NB4 (cell line): Measurements from ENCODE around the gene GPR68.

Experiments used
- MYC ChIP-seq: IDR thresholded peaks from 2 replicates; pipeline ENCODE4 v1.6.1; 2011; ENCODE audit warnings: low read depth, low read length
- POLR2A ChIP-seq: IDR thresholded peaks from 2 replicates; pipeline ENCODE4 v1.6.1; 2011; ENCODE audit warnings: mild to moderate bottlenecking; ENCODE audit not compliant: insufficient read length; ENCODE audit errors: extremely low read depth
- TF ChIP-seq, protein P1 (sequence below): IDR thresholded peaks from one replicate; pipeline ENCODE4 v1.5.1; 2012; ENCODE audit warnings: low read depth, low read length
- TF ChIP-seq, protein P2 (sequence below): IDR thresholded peaks from 2 replicates; pipeline ENCODE4 v1.6.1; 2011; ENCODE audit warnings: low read depth, low read length

DNA sequence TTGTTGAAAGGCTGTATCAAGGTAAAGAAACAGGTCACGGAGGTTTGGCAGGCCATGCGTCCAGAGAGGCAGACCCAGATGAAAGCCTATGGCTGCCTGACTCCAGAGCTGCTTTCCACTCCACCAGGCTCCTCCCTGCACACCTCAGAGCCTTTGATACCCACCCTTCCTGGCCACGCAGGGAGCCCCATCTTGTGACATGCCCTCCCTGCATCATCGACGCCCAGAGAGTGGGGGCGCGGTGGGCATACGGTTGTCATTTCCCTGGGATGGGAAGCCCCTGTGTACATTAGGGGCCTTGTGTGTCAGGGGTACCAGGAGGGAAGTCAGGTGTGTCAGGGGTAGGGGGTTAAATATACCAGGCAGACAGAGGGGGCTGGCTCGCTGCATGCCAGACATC, 30.3 kb upstream of the GPR68 start:
- TF ChIP-seq, protein P1, sequence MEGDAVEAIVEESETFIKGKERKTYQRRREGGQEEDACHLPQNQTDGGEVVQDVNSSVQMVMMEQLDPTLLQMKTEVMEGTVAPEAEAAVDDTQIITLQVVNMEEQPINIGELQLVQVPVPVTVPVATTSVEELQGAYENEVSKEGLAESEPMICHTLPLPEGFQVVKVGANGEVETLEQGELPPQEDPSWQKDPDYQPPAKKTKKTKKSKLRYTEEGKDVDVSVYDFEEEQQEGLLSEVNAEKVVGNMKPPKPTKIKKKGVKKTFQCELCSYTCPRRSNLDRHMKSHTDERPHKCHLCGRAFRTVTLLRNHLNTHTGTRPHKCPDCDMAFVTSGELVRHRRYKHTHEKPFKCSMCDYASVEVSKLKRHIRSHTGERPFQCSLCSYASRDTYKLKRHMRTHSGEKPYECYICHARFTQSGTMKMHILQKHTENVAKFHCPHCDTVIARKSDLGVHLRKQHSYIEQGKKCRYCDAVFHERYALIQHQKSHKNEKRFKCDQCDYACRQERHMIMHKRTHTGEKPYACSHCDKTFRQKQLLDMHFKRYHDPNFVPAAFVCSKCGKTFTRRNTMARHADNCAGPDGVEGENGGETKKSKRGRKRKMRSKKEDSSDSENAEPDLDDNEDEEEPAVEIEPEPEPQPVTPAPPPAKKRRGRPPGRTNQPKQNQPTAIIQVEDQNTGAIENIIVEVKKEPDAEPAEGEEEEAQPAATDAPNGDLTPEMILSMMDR = no peak
- TF ChIP-seq POLR2A = no peak
- TF ChIP-seq, protein P2, sequence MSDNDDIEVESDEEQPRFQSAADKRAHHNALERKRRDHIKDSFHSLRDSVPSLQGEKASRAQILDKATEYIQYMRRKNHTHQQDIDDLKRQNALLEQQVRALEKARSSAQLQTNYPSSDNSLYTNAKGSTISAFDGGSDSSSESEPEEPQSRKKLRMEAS = no peak
- TF ChIP-seq MYC = no peak
